ENCODE measurements around the gene AGPAT4.
"Not testable (repeated sequence)": the region's sequence is repeated elsewhere in the genome, so short reads cannot be mapped to it uniquely, and the experiment has no call there.

Gene AGPAT4

GRCh38 chr6:161227004-161227960 lies 46.6 kb downstream of the AGPAT4 start:
- DNase-seq (ENCODE audit: low spot score) = no peak

GRCh38 chr6:161226009-161226964 lies 47.6 kb downstream of the AGPAT4 start:
- DNase-seq (ENCODE audit: low spot score) = no peak

DNA sequence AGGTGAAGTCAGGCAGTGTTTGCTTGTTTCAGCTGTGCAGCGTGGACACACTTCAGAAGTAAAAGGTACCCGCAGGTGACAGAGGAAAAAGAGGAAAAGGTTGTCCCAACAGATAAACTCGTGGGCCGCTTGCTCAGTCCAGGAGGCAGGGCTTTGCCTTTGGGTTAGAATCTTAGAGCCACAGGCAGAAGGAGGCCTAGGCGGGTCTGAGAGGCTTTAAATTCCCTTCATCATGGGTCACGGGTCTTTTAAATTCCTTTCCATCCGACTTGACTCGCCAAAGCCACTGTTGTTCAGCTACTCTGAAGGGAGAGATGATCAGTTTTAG lies 48.2 kb downstream of the AGPAT4 start:
- DNase-seq (ENCODE audit: low spot score) = no peak

- not testable (repeated sequence) for DNase-seq (ENCODE audit: low spot score)
These were observed 48.7 kb downstream of the AGPAT4 start for GRCh38 chr6:161224951-161225680.

- no peak for DNase-seq (ENCODE audit: low spot score)
These were observed 50.2 kb downstream of the AGPAT4 start for GRCh38 chr6:161223646-161224045.

DNA sequence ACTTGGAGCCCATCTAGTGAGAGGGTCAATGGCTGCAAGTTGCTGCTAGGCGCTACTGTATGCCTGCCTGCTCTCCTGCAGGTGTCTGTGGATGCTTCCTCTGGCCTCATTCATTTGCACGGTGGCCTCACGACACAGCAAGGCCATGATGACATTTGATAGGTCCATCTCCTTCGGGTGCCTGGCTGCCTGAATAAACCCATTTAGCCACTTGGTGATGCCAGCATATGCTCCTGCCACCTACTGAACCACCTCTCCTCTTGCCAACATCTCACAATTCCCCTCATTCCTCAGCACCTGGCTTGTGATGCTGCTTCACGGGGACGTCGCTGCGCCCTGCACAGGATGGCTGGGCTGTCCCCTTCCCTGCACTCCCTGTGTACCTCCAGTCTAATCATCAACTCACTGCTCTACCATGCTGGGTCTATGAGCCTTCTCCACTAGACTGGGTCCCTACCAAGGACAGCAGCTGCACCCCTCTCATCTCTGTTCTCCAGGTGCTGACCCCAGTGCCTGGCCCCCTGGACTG lies 51.1 kb downstream of the AGPAT4 start:
- DNase-seq (ENCODE audit: low spot score) = no peak

DNA sequence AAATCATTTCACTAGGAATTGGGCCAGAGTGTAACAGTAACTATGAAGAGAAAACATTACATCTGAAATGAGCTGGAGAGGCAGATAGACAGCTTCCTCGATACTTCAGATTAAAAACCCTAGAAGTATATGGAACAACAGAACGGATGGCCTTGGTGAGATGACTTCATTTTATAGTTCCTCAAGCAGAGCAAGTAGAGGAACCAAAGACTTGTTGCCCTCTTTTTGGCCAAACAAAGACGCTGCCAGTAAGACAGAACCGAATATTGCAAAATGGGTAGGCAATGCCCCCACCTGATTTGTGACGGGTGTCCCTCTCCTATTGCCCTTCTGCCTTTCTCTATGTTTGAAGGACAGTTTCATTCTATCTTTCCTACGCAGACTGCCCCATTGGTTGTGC lies 53.5 kb downstream of the AGPAT4 start:
- no peak for DNase-seq (ENCODE audit: low spot score)

- DNase-seq (ENCODE audit: low spot score) = no peak
These were observed 54.2 kb downstream of the AGPAT4 start for GRCh38 chr6:161219680-161220079.

GRCh38 chr6:161218222-161218621 lies 55.6 kb downstream of the AGPAT4 start:
- DNase-seq (ENCODE audit: low spot score) = no peak

GRCh38 chr6:161217628-161218027 lies 56.2 kb downstream of the AGPAT4 start:
- DNase-seq (ENCODE audit: low spot score) = no peak

- DNase-seq (ENCODE audit: low spot score) = no peak
These were observed 57.1 kb downstream of the AGPAT4 start for GRCh38 chr6:161216616-161217205.

- DNase-seq (ENCODE audit: low spot score) = no peak
These were observed 57.8 kb downstream of the AGPAT4 start for GRCh38 chr6:161215876-161216615.

- DNase-seq (ENCODE audit: low spot score) = no peak
These were observed 58.7 kb downstream of the AGPAT4 start for GRCh38 chr6:161215193-161215592.

DNA sequence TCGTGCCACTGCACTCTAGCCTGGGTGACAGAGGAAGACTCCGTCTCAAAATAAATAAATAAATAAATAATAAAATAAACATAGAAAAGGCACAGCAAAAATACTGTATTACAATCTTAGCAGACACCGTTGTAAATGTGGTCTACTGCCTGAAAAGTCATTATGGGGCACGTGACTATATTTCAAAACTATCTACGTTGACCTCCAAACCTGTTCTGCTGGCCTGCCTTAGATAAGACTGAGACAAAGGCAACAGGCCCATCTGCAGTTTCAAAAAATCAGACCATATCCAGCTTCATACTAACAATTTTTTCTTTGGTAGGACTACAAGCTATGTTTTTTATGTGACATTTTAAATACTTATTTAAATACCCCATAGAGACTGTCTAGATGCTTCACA lies 59.1 kb downstream of the AGPAT4 start:
- no peak for DNase-seq (ENCODE audit: low spot score)

- DNase-seq (ENCODE audit: low spot score) = no peak
These were observed 61.0 kb downstream of the AGPAT4 start for GRCh38 chr6:161212902-161213301.

GRCh38 chr6:161211380-161212035 lies 62.4 kb downstream of the AGPAT4 start:
- no peak for DNase-seq (ENCODE audit: low spot score)

- no peak for DNase-seq (ENCODE audit: low spot score)
These were observed 63.0 kb downstream of the AGPAT4 start for GRCh38 chr6:161210857-161211256.

DNA sequence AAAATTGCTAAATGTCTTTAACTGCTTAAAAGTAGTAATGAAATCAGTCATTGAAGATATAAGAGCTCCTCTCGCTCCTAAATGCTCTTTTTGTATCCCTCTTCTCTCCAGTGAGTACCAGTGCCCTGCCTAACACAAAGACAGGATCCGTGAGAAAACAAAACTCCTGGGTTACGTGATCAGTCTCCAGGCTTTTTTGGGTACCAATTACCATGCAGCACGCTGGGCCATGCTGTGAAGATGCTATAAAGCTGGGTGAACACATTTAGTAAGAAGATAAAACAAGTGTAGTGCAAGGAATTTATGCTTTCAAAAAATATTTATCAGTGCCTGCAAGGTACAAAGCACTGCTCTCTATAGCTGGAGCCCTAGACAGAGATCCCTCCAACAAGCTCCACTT lies 66.7 kb downstream of the AGPAT4 start:
- DNase-seq (ENCODE audit: low spot score) = no peak

DNA sequence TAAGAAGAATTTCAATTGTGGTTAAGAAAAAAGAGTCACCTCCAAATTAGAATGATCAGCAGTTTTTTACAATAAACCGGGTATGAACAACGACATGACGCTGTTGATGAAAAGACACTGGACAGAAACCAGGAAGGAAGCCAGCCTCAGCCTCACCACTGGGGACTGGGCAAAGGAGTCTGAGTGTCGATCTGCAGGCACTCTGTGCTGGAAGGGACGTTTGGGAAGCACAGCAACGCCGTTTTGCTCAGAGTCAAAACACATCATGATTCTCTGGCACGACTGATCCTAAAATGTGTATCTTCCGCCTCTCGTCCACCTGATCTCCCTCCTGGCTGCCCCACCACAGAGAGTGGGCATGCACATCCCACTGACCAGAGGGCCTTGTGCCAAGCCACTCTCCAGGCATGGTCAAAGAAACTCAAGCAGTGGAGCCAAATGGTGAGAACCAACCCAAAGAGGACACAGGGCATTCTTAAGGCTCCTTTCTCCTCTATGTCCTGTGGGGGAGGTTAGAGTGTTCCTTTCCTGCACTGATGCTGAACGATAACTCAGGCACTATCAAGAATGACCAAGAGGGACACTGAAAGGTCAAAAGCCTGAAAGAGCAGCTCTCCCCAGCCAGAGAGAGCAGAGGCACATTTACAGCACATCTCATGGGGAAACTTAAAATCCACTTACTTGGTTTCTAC lies 68.8 kb downstream of the AGPAT4 start:
- DNase-seq (ENCODE audit: low spot score) = no peak

All from Ammon's horn (tissue), 1 donor.